Transverse colon (tissue), 4 donors: ENCODE measurements around the gene COX8C. TPM values are rescaled to one million over a fixed set of nuclear protein-coding genes. Genes with fewer than 3 reads are reported as not detected.

Source experiments
- DNase-seq: peaks from one replicate; pipeline ENCODE4 v3.0.0-alpha.2; 2019
- H3K27ac ChIP-seq, 4 donors: fragments of 200-600 bp; sonication (generic); 2 replicates each; pipeline ENCODE4 v1.5.1; 2016 to 2018; ENCODE audit warnings: inconsistent platforms in 4 of 4
- H3K27me3 ChIP-seq: fragments of 200-600 bp; sonication (generic); 2 replicates; pipeline ENCODE4 v1.5.1; 2017; ENCODE audit warnings: inconsistent platforms
- H3K36me3 ChIP-seq, 4 donors: fragments of 200-600 bp; sonication (generic); 2 replicates each; pipeline ENCODE4 v1.5.1; 2017 to 2019; ENCODE audit warnings: inconsistent platforms in 4 of 4
- H3K4me1 ChIP-seq, 4 donors: fragments of 200-600 bp; sonication (generic); 2 replicates each; pipeline ENCODE4 v1.5.1; 2017 to 2020; ENCODE audit warnings: inconsistent platforms in 4 of 4
- H3K4me3 ChIP-seq, 4 donors: fragments of 200-600 bp; sonication (generic); 1 replicate in 1 of 4; 2 replicates in 3 of 4; pipeline versions ENCODE4 v1.5.1 to v1.6.1; 2017 to 2019; ENCODE audit warnings: inconsistent platforms in 4 of 4
- H3K9me3 ChIP-seq, 2 donors: fragments of 200-600 bp; sonication (generic); 2 replicates each; pipeline ENCODE4 v1.5.1; 2017 to 2019; ENCODE audit warnings: inconsistent platforms in 2 of 2
- EP300 ChIP-seq: sonication (generic); formaldehyde crosslinking; IDR thresholded peaks from one replicate; pipeline ENCODE4 v1.6.1; 2017; ENCODE audit warnings: antibody characterized with exemption, low read depth
- POLR2A ChIP-seq: fragments of 450-650 bp; IDR thresholded peaks from one replicate; pipeline ENCODE4 v1.6.1; 2016; ENCODE audit warnings: antibody characterized with exemption, mild to moderate bottlenecking, moderate library complexity
- POLR2AphosphoS5 ChIP-seq, 3 donors: sonication (generic); formaldehyde crosslinking; IDR thresholded peaks; one replicate each; pipeline ENCODE4 v1.6.1; 2016; ENCODE audit warnings: antibody characterized with exemption in 3 of 3
- WGBS, 2 donors: methylation state at CpG; one replicate each; pipeline ENCODE4 v1.1.5; 2018; ENCODE audit warnings: low coverage in 1 of 2; 5-methylcytosine and 5-hydroxymethylcytosine counted together
- in situ Hi-C, 4 donors: fragments of 200-750 bp; cut with MboI; loops; one replicate each; pipeline versions ENCODE4 v1.15.0 to v1.15.1; 2017; ENCODE audit warnings: low sequenced_read_pairs in 3 of 4, low pct_ligation_motif_present in 1 of 4, low pct_unique_long_range_greater_than_20kb in 1 of 4
- intact Hi-C: fragments of 100-400 bp; cut with DNase I; formaldehyde crosslinking; loops from one replicate; pipeline ENCODE4 v1.15.1; 2023; ENCODE audit warnings: low total_unique reads
- total RNA-seq, 4 donors: library from RNA; depleted of rRNA; stranded (reverse); fragments of >200 nt; gene quantifications; one replicate each; pipeline ENCODE4 v1.1.0, GENCODE V29; 2016
- TF ChIP-seq, protein P1 (sequence below), 5 experiments: fragments of 200-600 bp in 3 of 5; fragments of 450-650 bp in 2 of 5; sonication (generic) in 3 of 5; IDR thresholded peaks; 1 replicate in 2 of 5; 2 replicates in 3 of 5; pipeline ENCODE4 v1.5.1; 2016 to 2017; ENCODE audit warnings: antibody characterized with exemption in 5 of 5, inconsistent platforms in 3 of 5, mild to moderate bottlenecking in 2 of 5, moderate library complexity in 1 of 5

The COX8C gene, protein sequence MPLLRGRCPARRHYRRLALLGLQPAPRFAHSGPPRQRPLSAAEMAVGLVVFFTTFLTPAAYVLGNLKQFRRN
- not detected for total RNA-seq

DNA sequence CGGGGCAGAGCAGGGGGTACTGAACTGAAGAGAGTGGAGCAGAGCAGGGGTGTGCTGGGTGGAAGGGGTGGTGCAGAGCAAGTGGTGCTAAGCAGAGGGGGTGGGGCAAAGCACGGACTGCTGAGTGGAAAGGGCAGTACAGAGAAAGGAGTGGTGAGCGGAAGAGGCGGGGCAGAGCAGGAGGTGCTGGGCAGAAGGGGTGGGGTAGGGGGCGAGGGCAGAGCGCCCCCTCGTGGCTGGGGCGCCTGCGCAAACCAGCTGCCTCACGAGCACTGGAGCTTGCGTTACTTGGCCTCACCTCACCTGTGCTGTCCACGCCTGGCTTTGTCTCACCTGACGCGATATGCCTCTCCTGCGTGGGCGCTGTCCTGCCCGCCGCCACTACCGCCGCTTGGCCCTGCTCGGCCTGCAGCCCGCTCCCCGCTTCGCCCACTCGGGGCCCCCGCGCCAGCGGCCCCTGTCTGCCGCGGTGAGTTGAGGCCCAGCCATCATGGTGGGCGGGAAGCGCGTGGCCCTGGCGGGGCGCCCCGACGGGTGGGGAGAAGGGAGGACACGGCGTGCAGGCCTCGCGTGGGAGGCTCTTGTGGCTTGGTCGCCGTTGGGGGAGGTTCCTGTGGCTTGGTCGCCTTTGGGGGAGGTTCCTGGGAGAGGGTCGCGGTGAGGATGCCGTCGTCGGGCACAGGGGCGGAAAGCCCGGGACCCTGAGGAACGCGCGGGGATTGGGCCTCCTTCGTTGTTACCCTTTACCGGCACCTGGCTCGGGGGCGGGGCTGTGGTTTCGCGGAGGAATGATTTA, at the start of gene COX8C:
Gene COX8C, plus strand, starts transcription at position 257 of the 796 bp plus-strand sequence. Its CDS starts 87 bp downstream, at position 344.
- Histone ChIP-seq H3K4me3 (no peak within 1 kb of the TSS), H3K27ac (no peak within 1 kb of the TSS), H3K9me3 (no peaks in the 10 kb centered on the region), H3K36me3 (no peaks in the 10 kb centered on the region), H3K4me1 (no peaks in the 10 kb centered on the region), H3K27me3 (no peaks in the 10 kb centered on the region)
- DNase-seq: no peak
- in situ Hi-C loops (no loop called here), intact Hi-C loops (no loop called here)
- 95 to 98% methylated on average over 10 to 53 of the region's 60 CpGs for WGBS, 2 donors
- TF ChIP-seq EP300 (no peak), POLR2AphosphoS5 (IDR thresholded peaks at IDR 0.05) (no peak), POLR2A (no peak)
- TF ChIP-seq, protein P1, sequence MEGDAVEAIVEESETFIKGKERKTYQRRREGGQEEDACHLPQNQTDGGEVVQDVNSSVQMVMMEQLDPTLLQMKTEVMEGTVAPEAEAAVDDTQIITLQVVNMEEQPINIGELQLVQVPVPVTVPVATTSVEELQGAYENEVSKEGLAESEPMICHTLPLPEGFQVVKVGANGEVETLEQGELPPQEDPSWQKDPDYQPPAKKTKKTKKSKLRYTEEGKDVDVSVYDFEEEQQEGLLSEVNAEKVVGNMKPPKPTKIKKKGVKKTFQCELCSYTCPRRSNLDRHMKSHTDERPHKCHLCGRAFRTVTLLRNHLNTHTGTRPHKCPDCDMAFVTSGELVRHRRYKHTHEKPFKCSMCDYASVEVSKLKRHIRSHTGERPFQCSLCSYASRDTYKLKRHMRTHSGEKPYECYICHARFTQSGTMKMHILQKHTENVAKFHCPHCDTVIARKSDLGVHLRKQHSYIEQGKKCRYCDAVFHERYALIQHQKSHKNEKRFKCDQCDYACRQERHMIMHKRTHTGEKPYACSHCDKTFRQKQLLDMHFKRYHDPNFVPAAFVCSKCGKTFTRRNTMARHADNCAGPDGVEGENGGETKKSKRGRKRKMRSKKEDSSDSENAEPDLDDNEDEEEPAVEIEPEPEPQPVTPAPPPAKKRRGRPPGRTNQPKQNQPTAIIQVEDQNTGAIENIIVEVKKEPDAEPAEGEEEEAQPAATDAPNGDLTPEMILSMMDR (IDR thresholded peaks at IDR 0.05): no peak

DNA sequence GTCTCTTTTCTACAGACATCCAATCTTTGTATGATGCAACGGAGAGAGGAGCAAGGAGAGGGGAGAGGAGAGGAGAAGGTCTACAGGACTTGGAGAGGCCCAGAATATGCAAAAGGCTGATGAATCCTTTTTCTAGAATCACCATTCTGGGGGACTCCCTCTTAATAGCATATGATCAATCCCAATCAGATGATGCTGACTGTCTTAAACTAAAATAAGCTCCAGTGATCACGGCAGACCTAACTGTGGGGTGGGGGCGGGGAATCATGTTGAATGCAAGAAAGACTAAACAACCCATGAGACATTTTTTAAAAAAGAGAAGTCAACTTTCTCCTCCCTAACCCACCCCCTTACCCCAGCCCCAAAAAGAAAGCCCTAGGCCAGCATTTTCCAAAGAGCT, 47.6 kb upstream of the COX8C start:
- TF ChIP-seq EP300 (no peak), POLR2AphosphoS5 (IDR thresholded peaks at IDR 0.05) (no peak)
- intact Hi-C loops: no loop called here
- Histone ChIP-seq H3K4me3 (no peak overlapping the region), H3K36me3 (peaks cover 0 to 4% (median under 1%) of the 10 kb centered on the region in 4 donors), H3K27ac (no peak overlapping the region), H3K9me3 (no peaks in the 10 kb centered on the region), H3K27me3 (no peaks in the 10 kb centered on the region), H3K4me1 (peaks cover 0 to 41% (median 6%) of the 10 kb centered on the region in 4 donors)
- DNase-seq: no peak
- WGBS, 2 donors: 81 to 86% methylated on average over 3 of the region's 3 CpGs
- in situ Hi-C loops: no loop called here

- TF ChIP-seq EP300 (no peak), POLR2A (no peak), POLR2AphosphoS5 (IDR thresholded peaks at IDR 0.05) (no peak)
- TF ChIP-seq, protein P1 (IDR thresholded peaks at IDR 0.05): no peak
- no peak for DNase-seq
- H3K4me1 ChIP-seq: peaks cover 0 to 45% (median 6%) of the 10 kb centered on the region in 4 donors
- no peaks in the 10 kb centered on the region for H3K27me3 ChIP-seq
- in situ Hi-C loops (no loop called here), intact Hi-C loops (no loop called here)
- H3K27ac ChIP-seq: no peak overlapping the region
- no peaks in the 10 kb centered on the region for H3K36me3 ChIP-seq
- no peak overlapping the region for H3K4me3 ChIP-seq
- WGBS, 2 donors: 63 to 79% methylated on average over 6 of the region's 6 CpGs
- H3K9me3 ChIP-seq: no peaks in the 10 kb centered on the region
These were observed 47.1 kb upstream of the COX8C start for GRCh38 chr14:93299866-93300265.

DNA sequence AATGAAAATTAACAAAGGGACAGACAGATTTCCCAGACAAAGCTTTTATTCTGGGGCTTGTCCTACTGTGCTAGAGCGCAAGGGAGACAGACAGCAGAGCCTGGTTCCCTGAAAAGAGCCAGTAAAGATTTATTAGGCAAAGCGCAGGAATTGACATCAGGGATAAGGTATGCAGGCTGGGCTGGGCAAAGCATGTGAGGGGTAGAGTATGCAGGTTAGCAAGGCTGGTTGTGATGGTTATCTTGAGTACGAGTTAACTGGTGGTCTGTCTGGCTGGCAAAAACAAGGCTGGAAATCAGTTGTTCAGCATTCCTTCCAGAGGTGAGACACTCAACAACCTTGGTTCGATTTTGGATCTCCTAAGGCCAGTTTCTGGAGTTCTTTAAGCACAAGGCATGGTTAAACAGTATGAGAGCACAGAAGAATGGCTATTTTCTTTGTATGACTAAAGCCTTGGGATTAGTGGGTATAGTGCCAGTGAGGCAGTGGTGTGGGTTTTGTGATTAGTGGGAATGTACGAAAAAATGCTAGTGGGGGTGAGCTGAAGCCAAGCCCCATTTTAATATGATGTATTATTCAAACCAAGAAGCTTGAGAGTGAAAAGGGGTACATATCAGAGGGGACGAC, 45.0 kb upstream of the COX8C start:
- TF ChIP-seq EP300 (no peak), POLR2A (no peak), POLR2AphosphoS5 (IDR thresholded peaks at IDR 0.05) (no peak)
- TF ChIP-seq, protein P1 (IDR thresholded peaks at IDR 0.05): no peak
- in situ Hi-C loops: no loop called here
- Histone ChIP-seq H3K9me3 (no peaks in the 10 kb centered on the region), H3K4me1 (peaks cover 0 to 56% (median 14%) of the 10 kb centered on the region in 4 donors), H3K27me3 (no peaks in the 10 kb centered on the region), H3K4me3 (no peak overlapping the region), H3K36me3 (no peaks in the 10 kb centered on the region), H3K27ac (no peak overlapping the region)
- intact Hi-C loops: no loop called here
- 79 to 88% methylated on average over 2 to 6 of the region's 6 CpGs for WGBS, 2 donors
- DNase-seq: no peak
